Measurements from ENCODE around the gene FAM98C.

DNA sequence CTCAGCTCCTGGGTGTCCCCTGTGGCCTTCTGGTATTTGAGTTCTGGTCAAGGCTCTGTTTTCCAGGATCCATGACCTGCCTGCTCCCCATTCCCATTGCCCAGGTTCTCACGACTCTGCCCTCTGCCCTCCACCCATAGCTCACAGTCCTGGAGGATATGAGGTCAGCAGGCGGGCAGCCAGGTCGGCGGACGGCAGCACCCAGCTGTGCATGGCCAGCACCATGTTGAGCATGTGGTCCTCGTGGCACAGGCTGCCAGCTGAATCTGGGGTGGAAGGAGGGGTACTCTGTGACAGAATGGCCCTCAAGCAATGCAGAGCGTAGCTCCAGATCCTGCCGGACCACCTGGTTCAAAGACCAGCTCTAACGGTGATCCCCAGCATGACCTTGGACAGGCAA, 18.0 kb downstream of the FAM98C start:
- TF ChIP-seq, protein P1, sequence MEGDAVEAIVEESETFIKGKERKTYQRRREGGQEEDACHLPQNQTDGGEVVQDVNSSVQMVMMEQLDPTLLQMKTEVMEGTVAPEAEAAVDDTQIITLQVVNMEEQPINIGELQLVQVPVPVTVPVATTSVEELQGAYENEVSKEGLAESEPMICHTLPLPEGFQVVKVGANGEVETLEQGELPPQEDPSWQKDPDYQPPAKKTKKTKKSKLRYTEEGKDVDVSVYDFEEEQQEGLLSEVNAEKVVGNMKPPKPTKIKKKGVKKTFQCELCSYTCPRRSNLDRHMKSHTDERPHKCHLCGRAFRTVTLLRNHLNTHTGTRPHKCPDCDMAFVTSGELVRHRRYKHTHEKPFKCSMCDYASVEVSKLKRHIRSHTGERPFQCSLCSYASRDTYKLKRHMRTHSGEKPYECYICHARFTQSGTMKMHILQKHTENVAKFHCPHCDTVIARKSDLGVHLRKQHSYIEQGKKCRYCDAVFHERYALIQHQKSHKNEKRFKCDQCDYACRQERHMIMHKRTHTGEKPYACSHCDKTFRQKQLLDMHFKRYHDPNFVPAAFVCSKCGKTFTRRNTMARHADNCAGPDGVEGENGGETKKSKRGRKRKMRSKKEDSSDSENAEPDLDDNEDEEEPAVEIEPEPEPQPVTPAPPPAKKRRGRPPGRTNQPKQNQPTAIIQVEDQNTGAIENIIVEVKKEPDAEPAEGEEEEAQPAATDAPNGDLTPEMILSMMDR (conservative IDR thresholded peaks at IDR 0.05; ENCODE audit: low read length): no peak
- no peak for TF ChIP-seq EZH2phosphoT487 (IDR thresholded peaks at IDR 0.05; ENCODE audit: borderline replicate concordance, low read depth, low read length)

All from OCI-LY7 (cell line).